Fibroblast of lung (primary cell): ENCODE measurements around the gene ALDH4A1. TPM values are rescaled to one million over a fixed set of nuclear protein-coding genes. Genes with fewer than 3 reads are reported as not detected.
"Not testable (repeated sequence)": the region's sequence is repeated elsewhere in the genome, so short reads cannot be mapped to it uniquely, and the experiment has no call there.

Source experiments
- DNase-seq, 2 donors: peaks; one replicate each; pipeline versions ENCODE4 v3.0.0 to v3.0.0-alpha.2; 2010; ENCODE audit warnings: low read depth in 2 of 2
- H2AFZ ChIP-seq: 2 replicates; pipeline ENCODE4 v1.5.1; 2012; ENCODE audit warnings: low read length, control low read depth, inconsistent platforms
- H3K27ac ChIP-seq: 2 replicates; pipeline ENCODE4 v1.5.1; 2011; ENCODE audit warnings: low read length, control low read depth; ENCODE audit not compliant: insufficient read depth
- H3K27me3 ChIP-seq: 2 replicates; pipeline ENCODE4 v1.5.1; 2011; ENCODE audit warnings: mild to moderate bottlenecking, low read length; ENCODE audit not compliant: control insufficient read depth, insufficient read depth
- H3K36me3 ChIP-seq: 2 replicates; pipeline ENCODE4 v1.5.1; 2011; ENCODE audit warnings: low read length; ENCODE audit not compliant: control insufficient read depth, insufficient read depth
- H3K4me1 ChIP-seq: 2 replicates; pipeline ENCODE4 v1.5.1; 2011; ENCODE audit warnings: low read length; ENCODE audit not compliant: control insufficient read depth, insufficient read depth; ENCODE audit errors: extremely low read depth
- H3K4me2 ChIP-seq: 2 replicates; pipeline ENCODE4 v1.5.1; 2011; ENCODE audit warnings: low read length, control low read depth; ENCODE audit not compliant: insufficient read depth; ENCODE audit errors: extremely low read depth
- H3K4me3 ChIP-seq, 4 experiments: fragments of 200-600 bp in 1 of 4; sonication (generic) in 1 of 4; replicated peaks in 1 of 4; 2 replicates each; pipeline ENCODE4 v1.5.1; 2011 to 2016; ENCODE audit warnings: low read length in 4 of 4, low read depth in 3 of 4, mild to moderate bottlenecking in 3 of 4, control low read depth in 2 of 4, inconsistent platforms in 1 of 4, mixed read lengths in 1 of 4; ENCODE audit not compliant: insufficient read depth in 1 of 4; ENCODE audit errors: control extremely low read depth in 1 of 4
- H3K79me2 ChIP-seq: 2 replicates; pipeline ENCODE4 v1.5.1; 2012; ENCODE audit warnings: mild to moderate bottlenecking, low read length, inconsistent platforms; ENCODE audit not compliant: control insufficient read depth, insufficient read depth
- H3K9ac ChIP-seq: 2 replicates; pipeline ENCODE4 v1.5.1; 2011; ENCODE audit warnings: mild to moderate bottlenecking, low read length, control low read depth; ENCODE audit not compliant: insufficient read depth
- H3K9me3 ChIP-seq: 2 replicates; pipeline ENCODE4 v1.5.1; 2012; ENCODE audit warnings: low read depth, low read length; ENCODE audit not compliant: control insufficient read depth, insufficient read depth
- H4K20me1 ChIP-seq: 2 replicates; pipeline ENCODE4 v1.5.1; 2011; ENCODE audit warnings: low read length; ENCODE audit not compliant: control insufficient read depth, insufficient read depth; ENCODE audit errors: extremely low read depth
- CTCF ChIP-seq, 2 donors: IDR thresholded peaks in 1 of 2; conservative IDR thresholded peaks in 1 of 2; 1 replicate in 1 of 2; 2 replicates in 1 of 2; pipeline ENCODE4 v1.5.1; 2011 to 2012; ENCODE audit warnings: low read length in 2 of 2, control low read depth in 1 of 2, inconsistent platforms in 1 of 2, low read depth in 1 of 2, mild to moderate bottlenecking in 1 of 2
- EZH2 ChIP-seq: IDR thresholded peaks from 2 replicates; pipeline ENCODE4 v1.5.1; 2012; ENCODE audit warnings: low read length, control low read depth, mild to moderate bottlenecking; ENCODE audit errors: missing control alignments
- polyA plus RNA-seq, 2 donors: library from polyadenylated mRNA; depleted of rRNA in 1 of 2; stranded (reverse) in 1 of 2; unstranded in 1 of 2; fragments of >200 nt; gene quantifications; 2 replicates each; pipeline ENCODE4 v1.2.1, GENCODE V29; 2011 to 2012; ENCODE audit warnings: missing spikeins in 1 of 2
- total RNA-seq: library from RNA; depleted of rRNA; stranded (reverse); fragments of >200 nt; gene quantifications from 2 replicates; pipeline ENCODE4 v1.2.1, GENCODE V29; 2014

The ALDH4A1 gene
- total and polyA plus RNA-seq, 2 donors (not counting 1 experiment from before 2014, with no cell fraction given) = 6.9 to 11.9 TPM

DNA sequence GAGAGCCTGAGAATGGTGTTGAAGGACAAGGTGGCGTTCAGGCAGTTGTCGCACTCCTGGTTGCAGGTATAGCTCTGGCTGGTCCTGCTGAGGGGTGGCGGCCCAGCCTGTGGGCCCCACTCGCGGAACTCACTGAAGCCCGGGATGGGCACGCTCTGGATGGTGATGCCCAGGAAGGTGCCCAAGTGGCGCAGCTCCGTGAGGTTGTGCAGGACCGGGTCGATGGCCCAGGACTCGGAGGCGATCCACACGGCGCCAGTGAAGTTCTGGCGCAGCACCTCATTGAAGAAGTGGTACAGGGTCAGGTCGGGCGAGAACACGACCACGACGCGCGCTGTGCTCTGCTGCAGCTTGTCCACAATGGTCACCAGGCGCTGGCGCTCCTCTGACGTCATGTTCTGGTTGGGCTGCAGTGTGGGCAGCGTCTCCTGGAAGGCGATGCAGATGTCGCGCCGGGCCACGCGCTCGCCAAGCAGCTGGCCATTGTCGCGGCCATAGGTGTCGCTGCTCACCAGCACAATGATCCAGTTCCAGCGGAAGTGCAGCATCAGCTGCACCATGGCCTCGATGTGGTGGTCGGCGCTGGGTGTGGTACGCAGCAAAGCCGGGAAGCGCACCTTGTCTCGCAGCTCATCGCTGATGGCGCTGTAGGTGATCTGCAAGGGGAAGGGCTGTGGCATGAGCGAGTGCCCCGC, 47.9 kb downstream of the ALDH4A1 start:
- Histone ChIP-seq H3K4me2 (no peak overlapping the region), H3K4me1 (no peaks in the 10 kb centered on the region), H3K27ac (no peak overlapping the region), H3K36me3 (no peaks in the 10 kb centered on the region), H3K79me2 (no peaks in the 10 kb centered on the region), H3K4me3 (no peak overlapping the region), H4K20me1 (no peaks in the 10 kb centered on the region), H3K27me3 (no peaks in the 10 kb centered on the region), H2AFZ (no peak overlapping the region), H3K9me3 (no peaks in the 10 kb centered on the region), H3K9ac (no peak overlapping the region)
- TF ChIP-seq EZH2 (no peak), CTCF (conservative IDR thresholded peaks at IDR 0.05 in 1 of 2, IDR thresholded peaks at IDR 0.05 in 1 of 2; ENCODE audit: low read depth in 1 of 2, low read length in 2 of 2) (no peak)
- no peak for DNase-seq

GRCh38 chr1:18852501-18852900, 49.9 kb downstream of the ALDH4A1 start:
- no peaks in the 10 kb centered on the region for H4K20me1 ChIP-seq
- H2AFZ ChIP-seq = no peak overlapping the region
- no peaks in the 10 kb centered on the region for H3K9me3 ChIP-seq
- TF ChIP-seq CTCF (conservative IDR thresholded peaks at IDR 0.05 in 1 of 2, IDR thresholded peaks at IDR 0.05 in 1 of 2; ENCODE audit: low read depth in 1 of 2, low read length in 2 of 2) = no peak
- no peak for TF ChIP-seq EZH2
- no peaks in the 10 kb centered on the region for H3K27me3 ChIP-seq
- no peak for DNase-seq
- no peak overlapping the region for H3K9ac ChIP-seq
- H3K4me1 ChIP-seq = no peaks in the 10 kb centered on the region
- H3K27ac ChIP-seq = no peak overlapping the region
- no peaks in the 10 kb centered on the region for H3K36me3 ChIP-seq
- no peak overlapping the region for H3K4me3 ChIP-seq
- no peak overlapping the region for H3K4me2 ChIP-seq
- H3K79me2 ChIP-seq = no peaks in the 10 kb centered on the region

DNA sequence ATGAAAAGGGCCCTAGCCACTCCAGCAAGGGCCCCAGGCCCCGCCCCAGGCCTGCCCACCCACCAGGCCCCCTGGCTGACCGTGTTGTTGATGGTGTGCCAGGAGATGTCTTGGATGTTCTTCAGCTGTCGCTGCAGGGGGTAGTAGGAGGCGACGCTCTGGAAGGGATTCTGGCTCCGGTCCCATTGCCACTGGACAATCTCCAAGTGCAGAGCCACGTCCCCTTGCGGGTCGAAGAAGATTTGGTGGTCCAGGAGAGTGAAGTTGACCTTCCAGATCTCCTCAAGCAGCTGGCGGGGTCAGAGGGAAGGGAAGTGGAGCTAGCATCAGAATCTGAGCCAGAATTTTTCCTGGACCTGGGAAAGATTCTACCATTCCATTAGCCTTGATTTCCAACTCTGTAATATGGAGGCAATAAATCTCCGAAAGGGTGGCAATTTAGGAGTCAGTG, 53.1 kb downstream of the ALDH4A1 start:
- no peak overlapping the region for H3K9ac ChIP-seq
- no peak overlapping the region for H3K4me3 ChIP-seq
- H3K27me3 ChIP-seq = no peaks in the 10 kb centered on the region
- H3K9me3 ChIP-seq = no peaks in the 10 kb centered on the region
- H4K20me1 ChIP-seq = no peaks in the 10 kb centered on the region
- no peak for DNase-seq
- no peak overlapping the region for H2AFZ ChIP-seq
- TF ChIP-seq CTCF (conservative IDR thresholded peaks at IDR 0.05 in 1 of 2, IDR thresholded peaks at IDR 0.05 in 1 of 2; ENCODE audit: low read depth in 1 of 2, low read length in 2 of 2) (no peak), EZH2 (no peak)
- no peak overlapping the region for H3K27ac ChIP-seq
- no peak overlapping the region for H3K4me2 ChIP-seq
- H3K79me2 ChIP-seq = no peaks in the 10 kb centered on the region
- no peaks in the 10 kb centered on the region for H3K4me1 ChIP-seq
- H3K36me3 ChIP-seq = no peaks in the 10 kb centered on the region

- not testable (repeated sequence) for H3K27ac ChIP-seq, H3K27me3 ChIP-seq, H3K4me3 ChIP-seq, DNase-seq, H3K9me3 ChIP-seq, H3K36me3 ChIP-seq, H4K20me1 ChIP-seq, H2AFZ ChIP-seq, H3K4me2 ChIP-seq, H3K79me2 ChIP-seq, H3K9ac ChIP-seq, H3K4me1 ChIP-seq
Measured at GRCh38 chr1:18847723-18848122, 54.6 kb downstream of the ALDH4A1 start.
